ENCODE results near the gene DNAJC16. TPM values are rescaled to one million over a fixed set of nuclear protein-coding genes. Genes with fewer than 3 reads are reported as not detected.

The DNAJC16 gene
- total and polyA plus RNA-seq, 2 of the 13 experiments (the other 11 are each of a cell fraction or from before 2014, with no cell fraction given): 11.4 to 15.4 TPM

DNA sequence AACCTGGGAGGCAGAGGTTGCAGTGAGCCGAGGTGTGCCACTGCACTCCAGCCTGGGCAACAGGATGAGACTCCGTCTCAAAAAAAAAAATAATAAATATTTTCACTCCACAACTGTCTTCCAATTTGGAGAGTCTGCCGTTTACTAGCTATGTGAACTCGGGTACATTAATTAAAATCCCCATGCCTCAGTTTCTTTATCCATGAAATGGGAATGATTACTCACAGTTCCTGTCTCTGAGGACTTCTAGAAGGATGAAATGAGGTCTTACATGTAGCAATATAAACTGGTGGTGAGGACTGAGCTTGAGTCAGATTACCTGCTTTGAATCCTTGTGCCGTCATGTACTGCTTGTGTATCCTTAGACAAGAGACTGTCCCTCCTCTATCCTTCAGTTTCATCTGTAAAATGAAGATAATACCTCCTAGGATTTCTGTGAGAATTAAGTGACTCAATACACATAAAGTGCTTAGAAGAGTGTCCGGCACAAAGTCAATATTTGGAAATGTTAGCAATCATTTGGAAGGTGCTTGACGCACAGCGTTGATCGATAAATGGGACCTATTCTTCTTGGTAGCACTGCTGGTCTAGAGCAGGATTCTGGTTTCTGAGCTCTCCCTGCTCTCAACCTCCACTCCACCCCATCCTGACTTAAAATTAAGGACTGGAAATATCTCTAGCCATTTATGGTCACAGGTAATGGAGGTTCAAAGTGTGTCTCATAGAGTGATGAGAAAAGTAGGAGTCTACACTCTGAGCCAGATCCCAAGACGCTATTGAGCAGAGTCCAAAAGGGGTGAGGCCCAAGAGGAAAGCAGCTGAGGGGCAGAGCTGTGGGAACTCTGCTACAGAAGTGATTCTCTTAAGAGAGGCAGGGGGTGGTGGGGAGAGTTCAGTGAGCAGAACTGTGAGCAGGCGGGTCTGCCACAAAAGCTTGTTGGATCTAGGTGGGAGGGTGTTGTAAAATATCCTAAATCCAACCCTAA is 79.0 kb downstream of the DNAJC16 start (continued):
- TF ChIP-seq ZNF557 (CRISPR knock-in tag; IDR thresholded peaks at IDR 0.05): no peak
- TF ChIP-seq SOX13 (IDR thresholded peaks at IDR 0.05): no peak
- TF ChIP-seq SOX13 (CRISPR knock-in tag; conservative IDR thresholded peaks at IDR 0.05 in 1 of 2, IDR thresholded peaks at IDR 0.05 in 1 of 2): peak in 1 of 2 experiments; percentile 90; a peak in 2 of 4 replicates
- peak; percentile 45; the same call in 1 of the 2 replicates for TF ChIP-seq HNF4A (CRISPR knock-in tag; IDR thresholded peaks at IDR 0.05)
- TF ChIP-seq ONECUT2 (CRISPR knock-in tag; IDR thresholded peaks at IDR 0.05): peak; percentile 98
- TF ChIP-seq ZNF33B (CRISPR knock-in tag; IDR thresholded peaks at IDR 0.05): no peak
- TF ChIP-seq, protein P1, sequence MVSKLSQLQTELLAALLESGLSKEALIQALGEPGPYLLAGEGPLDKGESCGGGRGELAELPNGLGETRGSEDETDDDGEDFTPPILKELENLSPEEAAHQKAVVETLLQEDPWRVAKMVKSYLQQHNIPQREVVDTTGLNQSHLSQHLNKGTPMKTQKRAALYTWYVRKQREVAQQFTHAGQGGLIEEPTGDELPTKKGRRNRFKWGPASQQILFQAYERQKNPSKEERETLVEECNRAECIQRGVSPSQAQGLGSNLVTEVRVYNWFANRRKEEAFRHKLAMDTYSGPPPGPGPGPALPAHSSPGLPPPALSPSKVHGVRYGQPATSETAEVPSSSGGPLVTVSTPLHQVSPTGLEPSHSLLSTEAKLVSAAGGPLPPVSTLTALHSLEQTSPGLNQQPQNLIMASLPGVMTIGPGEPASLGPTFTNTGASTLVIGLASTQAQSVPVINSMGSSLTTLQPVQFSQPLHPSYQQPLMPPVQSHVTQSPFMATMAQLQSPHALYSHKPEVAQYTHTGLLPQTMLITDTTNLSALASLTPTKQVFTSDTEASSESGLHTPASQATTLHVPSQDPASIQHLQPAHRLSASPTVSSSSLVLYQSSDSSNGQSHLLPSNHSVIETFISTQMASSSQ (IDR thresholded peaks at IDR 0.05; ENCODE audit: low read depth): 0 out of 2 replicates have a peak, but pooled peaks have one; percentile 12
- TF ChIP-seq, protein P1 (CRISPR knock-in tag; IDR thresholded peaks at IDR 0.05; ENCODE audit: borderline replicate concordance): no peak
- no peak for TF ChIP-seq ZNF720 (CRISPR knock-in tag; IDR thresholded peaks at IDR 0.05)
- TF ChIP-seq HMG20A (CRISPR knock-in tag; IDR thresholded peaks at IDR 0.05; ENCODE audit: borderline replicate concordance): peak; percentile 81
- no peak for TF ChIP-seq U2AF2 (IDR thresholded peaks at IDR 0.05; ENCODE audit: low read depth, low read length)
- no peak for TF ChIP-seq ZFP36L1 (CRISPR knock-in tag; IDR thresholded peaks at IDR 0.05)
- no peak for TF ChIP-seq WIZ (CRISPR knock-in tag; IDR thresholded peaks at IDR 0.05)
- TF ChIP-seq TBX3 (IDR thresholded peaks at IDR 0.05; ENCODE audit: borderline replicate concordance): peak; percentile 75; the same call in 1 of the 2 replicates
- TF ChIP-seq NCOA2 (CRISPR knock-in tag; IDR thresholded peaks at IDR 0.05): peak; percentile 57
- no peak for TF ChIP-seq BORCS8-MEF2B (CRISPR knock-in tag; IDR thresholded peaks at IDR 0.05)
- TF ChIP-seq ZNF839 (CRISPR knock-in tag; IDR thresholded peaks at IDR 0.05; ENCODE audit: borderline replicate concordance): no peak
- TF ChIP-seq, protein P2, sequence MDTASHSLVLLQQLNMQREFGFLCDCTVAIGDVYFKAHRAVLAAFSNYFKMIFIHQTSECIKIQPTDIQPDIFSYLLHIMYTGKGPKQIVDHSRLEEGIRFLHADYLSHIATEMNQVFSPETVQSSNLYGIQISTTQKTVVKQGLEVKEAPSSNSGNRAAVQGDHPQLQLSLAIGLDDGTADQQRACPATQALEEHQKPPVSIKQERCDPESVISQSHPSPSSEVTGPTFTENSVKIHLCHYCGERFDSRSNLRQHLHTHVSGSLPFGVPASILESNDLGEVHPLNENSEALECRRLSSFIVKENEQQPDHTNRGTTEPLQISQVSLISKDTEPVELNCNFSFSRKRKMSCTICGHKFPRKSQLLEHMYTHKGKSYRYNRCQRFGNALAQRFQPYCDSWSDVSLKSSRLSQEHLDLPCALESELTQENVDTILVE (CRISPR knock-in tag; IDR thresholded peaks at IDR 0.05): no peak
- TF ChIP-seq ZNF205 (CRISPR knock-in tag; IDR thresholded peaks at IDR 0.05): peak; percentile 24; the same call in 1 of the 2 replicates
- TF ChIP-seq SETDB1 (CRISPR knock-in tag; IDR thresholded peaks at IDR 0.05; ENCODE audit: borderline replicate concordance): no peak
- TF ChIP-seq, protein P3, sequence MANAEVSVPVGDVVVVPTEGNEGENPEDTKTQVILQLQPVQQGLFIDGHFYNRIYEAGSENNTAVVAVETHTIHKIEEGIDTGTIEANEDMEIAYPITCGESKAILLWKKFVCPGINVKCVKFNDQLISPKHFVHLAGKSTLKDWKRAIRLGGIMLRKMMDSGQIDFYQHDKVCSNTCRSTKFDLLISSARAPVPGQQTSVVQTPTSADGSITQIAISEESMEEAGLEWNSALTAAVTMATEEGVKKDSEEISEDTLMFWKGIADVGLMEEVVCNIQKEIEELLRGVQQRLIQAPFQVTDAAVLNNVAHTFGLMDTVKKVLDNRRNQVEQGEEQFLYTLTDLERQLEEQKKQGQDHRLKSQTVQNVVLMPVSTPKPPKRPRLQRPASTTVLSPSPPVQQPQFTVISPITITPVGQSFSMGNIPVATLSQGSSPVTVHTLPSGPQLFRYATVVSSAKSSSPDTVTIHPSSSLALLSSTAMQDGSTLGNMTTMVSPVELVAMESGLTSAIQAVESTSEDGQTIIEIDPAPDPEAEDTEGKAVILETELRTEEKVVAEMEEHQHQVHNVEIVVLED (CRISPR knock-in tag; IDR thresholded peaks at IDR 0.05; ENCODE audit: borderline replicate concordance): peak; percentile 40; the same call in 1 of the 2 replicates
- TF ChIP-seq EP300 (IDR thresholded peaks at IDR 0.05; ENCODE audit: low read depth in 2 of 2, low read length in 2 of 2): peak in 1 of 2 experiments; percentile 63; a peak in 2 of 4 replicates
- no peak for TF ChIP-seq EP300 (CRISPR knock-in tag; IDR thresholded peaks at IDR 0.05; ENCODE audit: borderline replicate concordance)
- peak; percentile 64 for TF ChIP-seq SAP130 (CRISPR knock-in tag; IDR thresholded peaks at IDR 0.05; ENCODE audit: low read depth)

Measured in HepG2 (cell line).